H1 (cell line): ENCODE results near the gene UBQLN1. TPM values are rescaled to one million over a fixed set of nuclear protein-coding genes. Genes with fewer than 3 reads are reported as not detected.

Experiments
- CTBP2 ChIP-seq: IDR thresholded peaks from 2 replicates; pipeline ENCODE4 v1.7.0; 2011; ENCODE audit warnings: borderline replicate concordance, mild to moderate bottlenecking, moderate library complexity, mixed read lengths, low read length; ENCODE audit not compliant: insufficient read depth, insufficient read length
- TAF7 ChIP-seq: optimal IDR thresholded peaks from 2 replicates; pipeline ENCODE3; 2011; ENCODE audit warnings: low read depth, mild to moderate bottlenecking, inconsistent platforms, low read length, moderate library complexity, borderline replicate concordance
- polyA plus RNA-seq, 7 experiments: library from polyadenylated mRNA; depleted of rRNA in 3 of 7; stranded (reverse) in 5 of 7; unstranded in 2 of 7; fragments of >200 nt in 5 of 7; fragments of 200-250 nt in 2 of 7; gene quantifications; 1 replicate in 5 of 7; 2 replicates in 1 of 7; 4 replicates in 1 of 7; pipeline versions ENCODE4 v1.2.1 to v1.2.3, GENCODE V29; 2011 to 2013; ENCODE audit warnings: missing spikeins in 2 of 7, mixed read lengths in 2 of 7
- total RNA-seq: library from RNA; stranded (reverse); fragmentation: NEBNext Ultra II Directional; extraction: Animal tissue kit (Norgen Biotek cat#: 25700); gene quantifications from 2 replicates; pipeline ENCODE4 v1.2.1, GENCODE V29; 2021

Gene UBQLN1
- total and polyA plus RNA-seq, 2 of the 8 experiments (the other 6 are each of a cell fraction or from before 2014, with no cell fraction given), result 62.4 to 105 TPM

DNA sequence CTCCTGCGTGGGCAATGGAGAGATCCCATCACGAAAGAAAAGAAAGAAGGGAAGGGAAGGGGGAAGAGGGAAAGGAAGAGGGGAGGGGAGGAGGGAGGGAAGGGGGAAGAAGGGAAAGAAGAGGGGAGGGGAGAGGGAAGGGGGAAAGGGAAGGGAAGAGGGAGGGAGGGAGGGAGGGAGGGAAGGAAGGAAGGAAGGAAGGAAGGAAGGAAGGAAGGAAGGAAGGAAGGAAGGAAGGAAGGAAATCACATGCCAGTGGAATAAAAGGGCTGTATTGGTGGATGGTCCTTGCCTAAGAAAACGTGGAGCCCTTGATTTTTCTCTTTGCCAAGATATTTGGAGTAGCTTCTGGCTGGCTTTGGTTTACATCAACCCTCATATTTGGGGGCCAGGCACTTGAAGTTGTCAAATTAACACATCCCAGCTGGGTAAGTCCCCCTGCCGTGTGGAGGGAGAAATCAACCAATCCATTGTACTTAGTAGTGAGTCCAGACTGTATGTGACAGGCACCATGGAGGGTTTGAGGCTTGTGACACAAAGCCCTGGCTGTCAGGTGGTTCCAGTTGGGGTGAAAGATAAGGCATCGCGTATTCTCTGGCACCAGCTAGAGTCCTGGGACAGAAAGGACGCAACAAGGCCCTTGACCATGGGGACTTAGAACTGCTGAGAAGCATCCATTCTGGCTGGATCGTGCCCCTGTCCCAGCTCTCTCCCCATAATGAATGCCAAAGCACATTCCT is 61.1 kb downstream of the UBQLN1 start (continued):
- TF ChIP-seq TAF7, result no peak
- TF ChIP-seq CTBP2, result no peak
